ENCODE measurements around the gene CARD11. TPM values are rescaled to one million over a fixed set of nuclear protein-coding genes. Genes with fewer than 3 reads are reported as not detected.

Gene CARD11
- total and polyA plus RNA-seq, 2 donors (not counting 1 experiment from before 2014, with no cell fraction given), result 0.02 TPM; not detected in 1

DNA sequence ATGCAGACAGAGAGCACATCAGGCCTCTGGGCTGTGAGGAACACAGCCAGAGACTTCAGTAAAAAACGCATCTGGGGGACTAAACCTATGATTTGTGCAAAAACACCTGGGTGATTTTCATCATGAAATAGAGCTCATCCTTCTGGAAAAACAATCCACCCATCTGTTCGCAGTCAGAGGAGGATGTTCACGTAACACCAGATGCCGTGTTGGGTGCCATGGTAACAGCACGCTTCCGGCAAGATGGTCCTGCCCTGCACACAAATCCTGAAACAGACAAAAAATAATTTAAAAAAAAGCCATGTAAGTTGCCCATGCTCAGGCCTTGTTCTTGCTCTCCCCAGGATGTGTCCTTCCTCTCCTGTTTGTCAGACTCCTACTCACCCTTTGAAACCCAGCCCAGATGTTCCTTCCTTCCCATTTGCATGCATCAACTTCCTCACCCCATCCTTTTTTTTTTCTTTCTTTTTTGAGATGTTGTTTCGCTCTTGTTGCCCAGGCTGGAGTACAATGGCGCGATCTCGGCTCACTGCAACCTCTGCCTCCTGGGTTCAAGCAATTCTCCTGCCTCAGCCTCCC is 171.3 kb downstream of the CARD11 start:
- Histone ChIP-seq H4K20me1 (ENCODE audit: control insufficient read depth, extremely low read depth, insufficient read depth, low read length) (no peaks in the 10 kb centered on the region), H3K9me3 (ENCODE audit: control insufficient read depth, insufficient read depth, low read depth, low read length) (no peaks in the 10 kb centered on the region), H3K4me2 (ENCODE audit: extremely low read depth, insufficient read depth, low read length) (no peak overlapping the region), H3K4me1 (ENCODE audit: control insufficient read depth, extremely low read depth, insufficient read depth, low read length) (peaks cover 9% of the 10 kb centered on the region), H2AFZ (ENCODE audit: low read length) (no peak overlapping the region), H3K79me2 (ENCODE audit: control insufficient read depth, insufficient read depth, low read length) (no peaks in the 10 kb centered on the region), H3K4me3 (replicated peaks in 1 of 4; ENCODE audit: control extremely low read depth in 1 of 4, insufficient read depth in 1 of 4, low read depth in 3 of 4, low read length in 4 of 4) (no peak overlapping the region), H3K36me3 (ENCODE audit: control insufficient read depth, insufficient read depth, low read length) (no peaks in the 10 kb centered on the region), H3K9ac (ENCODE audit: insufficient read depth, low read length) (no peak overlapping the region), H3K27me3 (ENCODE audit: control insufficient read depth, insufficient read depth, low read length) (no peaks in the 10 kb centered on the region), H3K27ac (ENCODE audit: insufficient read depth, low read length) (no peak overlapping the region)
- TF ChIP-seq, protein P1, sequence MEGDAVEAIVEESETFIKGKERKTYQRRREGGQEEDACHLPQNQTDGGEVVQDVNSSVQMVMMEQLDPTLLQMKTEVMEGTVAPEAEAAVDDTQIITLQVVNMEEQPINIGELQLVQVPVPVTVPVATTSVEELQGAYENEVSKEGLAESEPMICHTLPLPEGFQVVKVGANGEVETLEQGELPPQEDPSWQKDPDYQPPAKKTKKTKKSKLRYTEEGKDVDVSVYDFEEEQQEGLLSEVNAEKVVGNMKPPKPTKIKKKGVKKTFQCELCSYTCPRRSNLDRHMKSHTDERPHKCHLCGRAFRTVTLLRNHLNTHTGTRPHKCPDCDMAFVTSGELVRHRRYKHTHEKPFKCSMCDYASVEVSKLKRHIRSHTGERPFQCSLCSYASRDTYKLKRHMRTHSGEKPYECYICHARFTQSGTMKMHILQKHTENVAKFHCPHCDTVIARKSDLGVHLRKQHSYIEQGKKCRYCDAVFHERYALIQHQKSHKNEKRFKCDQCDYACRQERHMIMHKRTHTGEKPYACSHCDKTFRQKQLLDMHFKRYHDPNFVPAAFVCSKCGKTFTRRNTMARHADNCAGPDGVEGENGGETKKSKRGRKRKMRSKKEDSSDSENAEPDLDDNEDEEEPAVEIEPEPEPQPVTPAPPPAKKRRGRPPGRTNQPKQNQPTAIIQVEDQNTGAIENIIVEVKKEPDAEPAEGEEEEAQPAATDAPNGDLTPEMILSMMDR (conservative IDR thresholded peaks at IDR 0.05 in 1 of 2, IDR thresholded peaks at IDR 0.05 in 1 of 2; ENCODE audit: low read depth in 1 of 2, low read length in 2 of 2), result no peak
- TF ChIP-seq EZH2 (IDR thresholded peaks at IDR 0.05; ENCODE audit: low read length, missing control alignments), result no peak
- no peak for DNase-seq (ENCODE audit: low read depth in 2 of 2)

DNA sequence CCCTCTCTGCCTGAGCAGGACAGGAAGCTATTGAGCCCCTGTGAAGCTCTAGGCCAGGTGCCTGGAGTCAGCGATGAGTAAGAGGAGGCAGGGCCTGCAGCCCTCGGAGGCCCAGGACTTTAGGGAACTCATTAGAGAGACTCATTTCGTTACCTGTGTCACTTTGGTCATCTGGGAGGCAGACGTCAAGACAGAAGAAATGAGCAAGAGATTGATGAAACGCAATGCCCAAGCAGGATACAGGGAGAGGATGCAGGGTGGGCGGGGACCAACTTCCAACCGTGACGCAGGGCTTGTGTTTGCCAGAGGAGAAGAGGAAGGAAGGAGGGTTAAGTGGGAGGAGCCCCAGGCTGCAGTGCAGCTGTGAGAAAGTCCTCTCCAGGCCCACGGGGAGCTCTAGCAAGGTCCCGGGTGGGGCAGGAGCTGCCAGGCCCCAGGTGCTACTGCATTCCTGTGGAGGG is 173.2 kb downstream of the CARD11 start:
- no peak overlapping the region for H3K4me3 ChIP-seq (replicated peaks in 1 of 4; ENCODE audit: control extremely low read depth in 1 of 4, insufficient read depth in 1 of 4, low read depth in 3 of 4, low read length in 4 of 4)
- TF ChIP-seq, protein P1 (conservative IDR thresholded peaks at IDR 0.05 in 1 of 2, IDR thresholded peaks at IDR 0.05 in 1 of 2; ENCODE audit: low read depth in 1 of 2, low read length in 2 of 2), result no peak
- TF ChIP-seq EZH2 (IDR thresholded peaks at IDR 0.05; ENCODE audit: low read length, missing control alignments), result no peak
- H3K9me3 ChIP-seq (ENCODE audit: control insufficient read depth, insufficient read depth, low read depth, low read length), result no peaks in the 10 kb centered on the region
- H3K4me1 ChIP-seq (ENCODE audit: control insufficient read depth, extremely low read depth, insufficient read depth, low read length), result peaks cover 9% of the 10 kb centered on the region
- no peaks in the 10 kb centered on the region for H3K27me3 ChIP-seq (ENCODE audit: control insufficient read depth, insufficient read depth, low read length)
- DNase-seq (ENCODE audit: low read depth in 2 of 2), result peak; percentile 59 to 63
- H2AFZ ChIP-seq (ENCODE audit: low read length), result peak overlapping the region; percentile 65
- no peaks in the 10 kb centered on the region for H4K20me1 ChIP-seq (ENCODE audit: control insufficient read depth, extremely low read depth, insufficient read depth, low read length)
- H3K4me2 ChIP-seq (ENCODE audit: extremely low read depth, insufficient read depth, low read length), result no peak overlapping the region
- no peaks in the 10 kb centered on the region for H3K79me2 ChIP-seq (ENCODE audit: control insufficient read depth, insufficient read depth, low read length)
- H3K9ac ChIP-seq (ENCODE audit: insufficient read depth, low read length), result no peak overlapping the region
- H3K36me3 ChIP-seq (ENCODE audit: control insufficient read depth, insufficient read depth, low read length), result no peaks in the 10 kb centered on the region
- no peak overlapping the region for H3K27ac ChIP-seq (ENCODE audit: insufficient read depth, low read length)

DNA sequence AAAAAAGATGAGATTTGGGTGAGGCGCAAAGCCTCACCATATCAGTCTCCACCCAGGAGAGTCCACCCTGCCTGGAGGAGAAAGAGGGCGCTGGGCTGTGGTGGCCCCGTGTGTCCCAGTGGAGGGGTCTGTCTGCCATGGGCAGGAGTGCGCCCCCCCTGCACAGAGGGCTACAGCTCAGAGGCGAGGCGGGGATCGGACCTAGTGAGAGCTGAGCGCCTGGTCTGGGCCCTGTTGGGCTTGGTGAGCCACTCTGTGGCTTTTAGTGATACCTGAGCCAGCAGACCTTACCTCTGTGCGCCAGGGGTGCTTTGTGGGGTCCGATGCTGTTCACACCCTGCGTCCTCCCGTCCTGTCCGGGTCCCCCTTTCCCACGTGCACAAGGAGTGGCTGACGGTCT is 173.7 kb downstream of the CARD11 start:
- no peak overlapping the region for H3K9ac ChIP-seq (ENCODE audit: insufficient read depth, low read length)
- no peak overlapping the region for H3K4me3 ChIP-seq (replicated peaks in 1 of 4; ENCODE audit: control extremely low read depth in 1 of 4, insufficient read depth in 1 of 4, low read depth in 3 of 4, low read length in 4 of 4)
- H3K36me3 ChIP-seq (ENCODE audit: control insufficient read depth, insufficient read depth, low read length), result no peaks in the 10 kb centered on the region
- H2AFZ ChIP-seq (ENCODE audit: low read length), result no peak overlapping the region
- no peak for DNase-seq (ENCODE audit: low read depth in 2 of 2)
- no peak overlapping the region for H3K27ac ChIP-seq (ENCODE audit: insufficient read depth, low read length)
- no peak overlapping the region for H3K4me2 ChIP-seq (ENCODE audit: extremely low read depth, insufficient read depth, low read length)
- no peaks in the 10 kb centered on the region for H4K20me1 ChIP-seq (ENCODE audit: control insufficient read depth, extremely low read depth, insufficient read depth, low read length)
- peaks cover 9% of the 10 kb centered on the region for H3K4me1 ChIP-seq (ENCODE audit: control insufficient read depth, extremely low read depth, insufficient read depth, low read length)
- no peaks in the 10 kb centered on the region for H3K79me2 ChIP-seq (ENCODE audit: control insufficient read depth, insufficient read depth, low read length)
- H3K27me3 ChIP-seq (ENCODE audit: control insufficient read depth, insufficient read depth, low read length), result no peaks in the 10 kb centered on the region
- H3K9me3 ChIP-seq (ENCODE audit: control insufficient read depth, insufficient read depth, low read depth, low read length), result no peaks in the 10 kb centered on the region
- TF ChIP-seq, protein P1 (conservative IDR thresholded peaks at IDR 0.05 in 1 of 2, IDR thresholded peaks at IDR 0.05 in 1 of 2; ENCODE audit: low read depth in 1 of 2, low read length in 2 of 2), result no peak
- no peak for TF ChIP-seq EZH2 (IDR thresholded peaks at IDR 0.05; ENCODE audit: low read length, missing control alignments)

All from fibroblast of lung (primary cell).